ENCODE measurements around the gene ATP2A1.
"Not testable (repeated sequence)": the region's sequence is repeated elsewhere in the genome, so short reads cannot be mapped to it uniquely, and the experiment has no call there.

The ATP2A1 gene

GRCh38 chr16:28925386-28926228 lies 47.3 kb downstream of the ATP2A1 start (continued):
- TF ChIP-seq ZFP30 (CRISPR knock-in tag; IDR thresholded peaks at IDR 0.05) = no peak

- peak; percentile 89 for TF ChIP-seq ZNF8 (CRISPR knock-in tag; IDR thresholded peaks at IDR 0.05)
- ATAC-seq = not testable (repeated sequence)
These were observed 48.0 kb downstream of the ATP2A1 start for GRCh38 chr16:28926284-28926683.

- ATAC-seq = no peak
These were observed 49.5 kb downstream of the ATP2A1 start for GRCh38 chr16:28927815-28928214.

GRCh38 chr16:28930203-28930602 lies 51.9 kb downstream of the ATP2A1 start:
- ATAC-seq = no peak
- TF ChIP-seq ZNF565 (CRISPR knock-in tag; conservative IDR thresholded peaks at IDR 0.05; ENCODE audit: low read depth) = no peak
- TF ChIP-seq ZNF70 (CRISPR knock-in tag; IDR thresholded peaks at IDR 0.05) = no peak
- no peak for TF ChIP-seq ZC3H10 (CRISPR knock-in tag; IDR thresholded peaks at IDR 0.05)
- no peak for TF ChIP-seq TCF4 (CRISPR knock-in tag; IDR thresholded peaks at IDR 0.05; ENCODE audit: borderline replicate concordance)

More at GRCh38 chr16:28927815-28928214, 49.5 kb downstream of the ATP2A1 start:
- TF ChIP-seq ZNF70 (CRISPR knock-in tag; IDR thresholded peaks at IDR 0.05) (no peak), GLIS3 (CRISPR knock-in tag; IDR thresholded peaks at IDR 0.05) (no peak), TSHZ2 (CRISPR knock-in tag; IDR thresholded peaks at IDR 0.05) (no peak), BACH2 (CRISPR knock-in tag; IDR thresholded peaks at IDR 0.05; ENCODE audit: borderline replicate concordance) (no peak), TCF4 (CRISPR knock-in tag; IDR thresholded peaks at IDR 0.05; ENCODE audit: borderline replicate concordance) (no peak)

- no peak for ATAC-seq
- no peak for TF ChIP-seq TSHZ2 (CRISPR knock-in tag; IDR thresholded peaks at IDR 0.05)
- TF ChIP-seq SNAI2 (CRISPR knock-in tag; IDR thresholded peaks at IDR 0.05) = no peak
- no peak for TF ChIP-seq ZNF565 (CRISPR knock-in tag; conservative IDR thresholded peaks at IDR 0.05; ENCODE audit: low read depth)
- no peak for TF ChIP-seq ISL1 (CRISPR knock-in tag; IDR thresholded peaks at IDR 0.05)
- TF ChIP-seq ZNF70 (CRISPR knock-in tag; IDR thresholded peaks at IDR 0.05) = no peak
- TF ChIP-seq TCF4 (CRISPR knock-in tag; IDR thresholded peaks at IDR 0.05; ENCODE audit: borderline replicate concordance) = no peak
- no peak for TF ChIP-seq CSRNP3 (CRISPR knock-in tag; IDR thresholded peaks at IDR 0.05)
- no peak for TF ChIP-seq PPARA (CRISPR knock-in tag; IDR thresholded peaks at IDR 0.05; ENCODE audit: borderline replicate concordance)
- no peak for TF ChIP-seq BACH2 (CRISPR knock-in tag; IDR thresholded peaks at IDR 0.05; ENCODE audit: borderline replicate concordance)
- TF ChIP-seq GLIS3 (CRISPR knock-in tag; IDR thresholded peaks at IDR 0.05) = no peak
- TF ChIP-seq RARB (CRISPR knock-in tag; IDR thresholded peaks at IDR 0.05) = no peak
- no peak for TF ChIP-seq CSDC2 (CRISPR knock-in tag; IDR thresholded peaks at IDR 0.05)
- no peak for TF ChIP-seq ZFP3 (CRISPR knock-in tag; IDR thresholded peaks at IDR 0.05)
- no peak for TF ChIP-seq CREB5 (CRISPR knock-in tag; IDR thresholded peaks at IDR 0.05; ENCODE audit: low read depth)
- TF ChIP-seq ZC3H10 (CRISPR knock-in tag; IDR thresholded peaks at IDR 0.05) = no peak
- TF ChIP-seq PATZ1 (CRISPR knock-in tag; IDR thresholded peaks at IDR 0.05; ENCODE audit: borderline replicate concordance) = no peak
- no peak for TF ChIP-seq ZFP30 (CRISPR knock-in tag; IDR thresholded peaks at IDR 0.05)
These were observed 52.4 kb downstream of the ATP2A1 start for GRCh38 chr16:28930652-28931051.

Data from SK-N-SH treated with all-trans-retinoic acid at 6 μM for 48 hours (cell line).